A673 (cell line): ENCODE measurements around the gene DIAPH1.

ENCODE experiments used
- EZH2 ChIP-seq: fragments of 200-600 bp; sonication (generic); IDR thresholded peaks from 2 replicates; pipeline ENCODE4 v1.6.1; 2017; ENCODE audit warnings: borderline replicate concordance, low read depth, mild to moderate bottlenecking, mixed read lengths, antibody characterized with exemption, low read length; ENCODE audit not compliant: poor library complexity, severe bottlenecking
- TF ChIP-seq, protein P1 (sequence below): fragments of 300-800, 200-600 bp; sonication (generic); conservative IDR thresholded peaks from 2 replicates; pipeline ENCODE4 v1.5.1; 2017; ENCODE audit warnings: low read depth, mild to moderate bottlenecking, antibody characterized with exemption, low read length, moderate library complexity, mixed read lengths

DNA sequence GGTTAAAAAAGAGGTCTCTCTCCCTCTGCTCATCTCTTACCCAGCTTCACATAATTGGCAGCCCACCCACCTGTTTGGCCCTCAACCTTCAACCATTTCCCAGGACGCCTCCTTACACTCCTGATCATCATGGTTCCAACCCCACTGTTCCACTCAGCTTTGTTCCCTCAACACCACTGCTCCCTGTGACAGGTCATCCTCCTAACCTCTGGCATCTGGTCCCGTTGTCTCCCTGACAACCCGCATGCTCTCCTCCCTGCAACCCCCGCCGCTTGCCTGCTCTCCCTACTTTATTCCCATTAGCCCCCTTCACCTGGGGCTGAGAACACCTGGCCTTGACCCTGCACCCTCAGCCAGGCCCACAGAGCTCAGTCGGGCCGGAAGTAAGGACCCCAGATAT, 117.0 kb downstream of the DIAPH1 start:
- TF ChIP-seq, protein P1, sequence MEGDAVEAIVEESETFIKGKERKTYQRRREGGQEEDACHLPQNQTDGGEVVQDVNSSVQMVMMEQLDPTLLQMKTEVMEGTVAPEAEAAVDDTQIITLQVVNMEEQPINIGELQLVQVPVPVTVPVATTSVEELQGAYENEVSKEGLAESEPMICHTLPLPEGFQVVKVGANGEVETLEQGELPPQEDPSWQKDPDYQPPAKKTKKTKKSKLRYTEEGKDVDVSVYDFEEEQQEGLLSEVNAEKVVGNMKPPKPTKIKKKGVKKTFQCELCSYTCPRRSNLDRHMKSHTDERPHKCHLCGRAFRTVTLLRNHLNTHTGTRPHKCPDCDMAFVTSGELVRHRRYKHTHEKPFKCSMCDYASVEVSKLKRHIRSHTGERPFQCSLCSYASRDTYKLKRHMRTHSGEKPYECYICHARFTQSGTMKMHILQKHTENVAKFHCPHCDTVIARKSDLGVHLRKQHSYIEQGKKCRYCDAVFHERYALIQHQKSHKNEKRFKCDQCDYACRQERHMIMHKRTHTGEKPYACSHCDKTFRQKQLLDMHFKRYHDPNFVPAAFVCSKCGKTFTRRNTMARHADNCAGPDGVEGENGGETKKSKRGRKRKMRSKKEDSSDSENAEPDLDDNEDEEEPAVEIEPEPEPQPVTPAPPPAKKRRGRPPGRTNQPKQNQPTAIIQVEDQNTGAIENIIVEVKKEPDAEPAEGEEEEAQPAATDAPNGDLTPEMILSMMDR: no peak
- TF ChIP-seq EZH2: no peak
